HFFc6 (cell line): Measurements from ENCODE around the gene IL23R. TPM values are rescaled to one million over a fixed set of nuclear protein-coding genes. Genes with fewer than 3 reads are reported as not detected.

Experiments used
- DNase-seq: peaks from one replicate; pipeline ENCODE4 v3.0.0-alpha.2; 2018
- H3K27ac Mint-ChIP-seq: 2 replicates; pipeline ENCODE4 v1.8.0; 2020; ENCODE audit warnings: mild to moderate bottlenecking, mixed read lengths
- H3K27me3 Mint-ChIP-seq: 2 replicates; pipeline ENCODE4 v1.8.0; 2021; ENCODE audit warnings: mild to moderate bottlenecking, moderate library complexity, mixed read lengths; ENCODE audit not compliant: insufficient read depth
- H3K36me3 Mint-ChIP-seq: 2 replicates; pipeline ENCODE4 v1.8.0; 2021; ENCODE audit warnings: low read depth, mixed read lengths
- H3K4me1 Mint-ChIP-seq: 2 replicates; pipeline ENCODE4 v1.8.0; 2020; ENCODE audit warnings: low read depth, mixed read lengths
- H3K4me3 Mint-ChIP-seq: 2 replicates; pipeline ENCODE4 v1.8.0; 2020; ENCODE audit warnings: mild to moderate bottlenecking, moderate library complexity, mixed read lengths
- H3K9me3 Mint-ChIP-seq: 2 replicates; pipeline ENCODE4 v1.8.0; 2020; ENCODE audit warnings: mild to moderate bottlenecking, mixed read lengths
- total RNA-seq, 6 experiments: library from RNA; stranded (reverse); fragmentation: NEBNext Ultra II Directional; extraction: Animal tissue kit (Norgen Biotek cat#: 25700); gene quantifications; 2 replicates in 1 of 6; 3 replicates in 5 of 6; pipeline ENCODE4 v1.2.3, GENCODE V29; 2021
- TF ChIP-seq, protein P1 (sequence below): fragments of 200-600 bp; sonication (generic); IDR thresholded peaks from 2 replicates; pipeline ENCODE4 v1.5.0; 2021; ENCODE audit warnings: antibody characterized with exemption, mild to moderate bottlenecking

IL23R gene
- total RNA-seq, 6 experiments from 2014 or later = not detected

DNA sequence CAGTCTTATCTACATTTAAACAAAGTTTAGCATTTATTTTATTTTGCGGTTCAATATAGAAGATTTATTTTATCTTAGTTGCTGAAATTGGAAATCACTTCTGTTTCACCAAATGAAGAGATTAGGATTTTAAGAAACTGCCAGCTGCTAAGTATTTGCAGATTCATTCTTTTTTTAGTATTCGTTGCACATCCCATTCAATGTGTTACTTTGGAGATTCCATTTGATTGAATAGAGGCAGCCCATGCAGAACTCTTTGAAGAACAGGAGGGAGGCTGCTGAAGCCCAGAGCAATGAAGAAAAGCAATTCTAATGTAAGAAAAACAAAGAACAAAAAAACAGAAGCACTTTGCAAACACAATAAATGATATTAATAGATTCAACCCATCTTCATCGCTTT is 102.8 kb downstream of the IL23R start:
- H3K36me3 Mint-ChIP-seq = no peaks in the 10 kb centered on the region
- H3K4me3 Mint-ChIP-seq = no peak overlapping the region
- TF ChIP-seq, protein P1, sequence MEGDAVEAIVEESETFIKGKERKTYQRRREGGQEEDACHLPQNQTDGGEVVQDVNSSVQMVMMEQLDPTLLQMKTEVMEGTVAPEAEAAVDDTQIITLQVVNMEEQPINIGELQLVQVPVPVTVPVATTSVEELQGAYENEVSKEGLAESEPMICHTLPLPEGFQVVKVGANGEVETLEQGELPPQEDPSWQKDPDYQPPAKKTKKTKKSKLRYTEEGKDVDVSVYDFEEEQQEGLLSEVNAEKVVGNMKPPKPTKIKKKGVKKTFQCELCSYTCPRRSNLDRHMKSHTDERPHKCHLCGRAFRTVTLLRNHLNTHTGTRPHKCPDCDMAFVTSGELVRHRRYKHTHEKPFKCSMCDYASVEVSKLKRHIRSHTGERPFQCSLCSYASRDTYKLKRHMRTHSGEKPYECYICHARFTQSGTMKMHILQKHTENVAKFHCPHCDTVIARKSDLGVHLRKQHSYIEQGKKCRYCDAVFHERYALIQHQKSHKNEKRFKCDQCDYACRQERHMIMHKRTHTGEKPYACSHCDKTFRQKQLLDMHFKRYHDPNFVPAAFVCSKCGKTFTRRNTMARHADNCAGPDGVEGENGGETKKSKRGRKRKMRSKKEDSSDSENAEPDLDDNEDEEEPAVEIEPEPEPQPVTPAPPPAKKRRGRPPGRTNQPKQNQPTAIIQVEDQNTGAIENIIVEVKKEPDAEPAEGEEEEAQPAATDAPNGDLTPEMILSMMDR = no peak
- no peak for DNase-seq
- H3K27me3 Mint-ChIP-seq = peaks cover 17% of the 10 kb centered on the region
- no peak overlapping the region for H3K27ac Mint-ChIP-seq
- no peaks in the 10 kb centered on the region; the same call in 1 of the 2 replicates for H3K9me3 Mint-ChIP-seq
- H3K4me1 Mint-ChIP-seq = no peaks in the 10 kb centered on the region

DNA sequence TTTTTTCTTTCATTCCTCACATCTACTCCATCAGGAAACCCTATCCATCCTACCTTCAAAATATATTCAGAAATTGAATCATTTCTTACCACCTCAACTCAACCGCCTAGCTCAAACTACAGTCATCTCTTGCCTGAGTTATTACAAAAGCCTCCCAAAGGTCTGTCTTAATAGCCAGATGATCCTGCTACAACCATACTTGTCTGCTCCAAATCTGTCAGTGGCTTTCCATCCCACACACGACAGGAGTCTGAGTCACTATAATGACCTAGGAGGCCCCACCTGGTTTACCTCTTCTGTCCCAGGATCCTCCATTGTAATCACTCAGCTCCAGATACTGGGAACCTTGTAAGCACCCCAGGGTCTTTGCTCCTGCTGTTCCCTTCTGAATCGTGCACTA is 104.3 kb downstream of the IL23R start:
- Mint-ChIP-seq H3K27ac (no peak overlapping the region), H3K9me3 (peaks cover 3% of the 10 kb centered on the region), H3K4me1 (no peaks in the 10 kb centered on the region), H3K27me3 (peaks cover 17% of the 10 kb centered on the region), H3K4me3 (no peak overlapping the region), H3K36me3 (no peaks in the 10 kb centered on the region)
- DNase-seq = no peak
- TF ChIP-seq, protein P1 = no peak

DNA sequence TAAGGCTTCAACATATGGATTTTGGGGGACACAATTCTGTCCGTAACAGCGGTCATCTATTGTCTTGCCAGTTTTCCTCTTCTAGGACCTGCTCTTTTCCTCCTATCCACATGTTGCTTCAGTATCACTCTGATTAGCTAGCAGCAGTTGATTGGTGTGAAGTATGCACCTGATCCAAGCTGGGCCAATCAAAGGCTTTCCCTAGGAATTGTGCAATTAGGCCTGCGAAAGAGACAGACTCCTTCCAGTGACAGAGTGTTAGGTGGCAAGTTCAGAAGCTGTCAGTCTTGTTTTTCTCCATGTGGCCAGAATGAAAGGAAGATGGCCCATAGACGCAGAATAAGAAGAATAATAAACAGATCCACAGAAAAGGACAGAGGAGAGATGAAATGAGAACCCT is 107.3 kb downstream of the IL23R start:
- Mint-ChIP-seq H3K9me3 (peaks cover 11% of the 10 kb centered on the region), H3K36me3 (no peaks in the 10 kb centered on the region), H3K27me3 (peaks cover 7% of the 10 kb centered on the region), H3K4me1 (no peaks in the 10 kb centered on the region), H3K27ac (no peak overlapping the region), H3K4me3 (no peak overlapping the region)
- TF ChIP-seq, protein P1 = no peak
- DNase-seq = no peak

GRCh38 chr1:67274623-67275325 is 108.5 kb downstream of the IL23R start:
- Mint-ChIP-seq H3K36me3 (no peaks in the 10 kb centered on the region), H3K9me3 (peaks cover 11% of the 10 kb centered on the region), H3K27ac (no peak overlapping the region), H3K4me3 (no peak overlapping the region), H3K27me3 (peaks cover 10% of the 10 kb centered on the region), H3K4me1 (no peaks in the 10 kb centered on the region)
- TF ChIP-seq, protein P1 = no peak
- no peak for DNase-seq

GRCh38 chr1:67280696-67281095 is 114.4 kb downstream of the IL23R start:
- Mint-ChIP-seq H3K36me3 (no peaks in the 10 kb centered on the region), H3K4me1 (no peaks in the 10 kb centered on the region), H3K27ac (no peak overlapping the region), H3K4me3 (no peak overlapping the region), H3K9me3 (peaks cover 7% of the 10 kb centered on the region), H3K27me3 (peaks cover 27% of the 10 kb centered on the region)
- no peak for DNase-seq
- TF ChIP-seq, protein P1 = no peak
